HEK293 (cell line): ENCODE measurements around the gene POLR3GL.
A peak's percentile ranks its signal among the peaks of the same experiment; 100 is the strongest.

ENCODE experiments used
- GLIS2 ChIP-seq: fragments of 450-650 bp; formaldehyde crosslinking; IDR thresholded peaks from 2 replicates; pipeline ENCODE4 v1.5.1; 2016; ENCODE audit warnings: missing biosample characterization, missing genetic modification characterization
- IKZF3 ChIP-seq: fragments of 450-650 bp; IDR thresholded peaks from 2 replicates; pipeline ENCODE4 v1.5.0; 2018; ENCODE audit warnings: missing biosample characterization, mild to moderate bottlenecking, missing genetic modification characterization, moderate library complexity
- INSM2 ChIP-seq: fragments of 450-650 bp; formaldehyde crosslinking; IDR thresholded peaks from 2 replicates; pipeline ENCODE4 v1.5.1; 2016; ENCODE audit warnings: missing biosample characterization, missing genetic modification characterization
- KLF10 ChIP-seq: fragments of 450-650 bp; IDR thresholded peaks from 2 replicates; pipeline ENCODE4 v1.5.1; 2018; ENCODE audit warnings: missing biosample characterization, mild to moderate bottlenecking, missing genetic modification characterization
- REST ChIP-seq: fragments of 450-650 bp; formaldehyde crosslinking; IDR thresholded peaks from 2 replicates; pipeline ENCODE4 v1.5.1; 2016; ENCODE audit warnings: missing biosample characterization, missing genetic modification characterization
- SALL2 ChIP-seq: fragments of 450-650 bp; formaldehyde crosslinking; IDR thresholded peaks from 2 replicates; pipeline ENCODE4 v1.5.0; 2017; ENCODE audit warnings: missing biosample characterization, mild to moderate bottlenecking, missing genetic modification characterization, borderline replicate concordance
- ZBTB11 ChIP-seq: fragments of 450-650 bp; formaldehyde crosslinking; conservative IDR thresholded peaks from 2 replicates; pipeline ENCODE4 v1.5.1; 2016; ENCODE audit warnings: low read depth, missing biosample characterization, missing genetic modification characterization
- ZBTB26 ChIP-seq: fragments of 450-650 bp; formaldehyde crosslinking; optimal IDR thresholded peaks from 2 replicates; pipeline ENCODE3; 2016; ENCODE audit warnings: missing biosample characterization, mild to moderate bottlenecking, missing genetic modification characterization
- ZFP37 ChIP-seq: fragments of 450-650 bp; formaldehyde crosslinking; IDR thresholded peaks from 2 replicates; pipeline ENCODE4 v1.5.1; 2016; ENCODE audit warnings: missing biosample characterization, missing genetic modification characterization
- ZNF18 ChIP-seq: fragments of 450-650 bp; formaldehyde crosslinking; IDR thresholded peaks from 2 replicates; pipeline ENCODE4 v1.5.1; 2016; ENCODE audit warnings: missing biosample characterization, missing genetic modification characterization
- ZNF2 ChIP-seq: fragments of 450-650 bp; formaldehyde crosslinking; IDR thresholded peaks from 2 replicates; pipeline ENCODE4 v1.5.1; 2016; ENCODE audit warnings: missing biosample characterization, missing genetic modification characterization
- ZNF214 ChIP-seq: fragments of 450-650 bp; formaldehyde crosslinking; IDR thresholded peaks from 2 replicates; pipeline ENCODE4 v1.5.1; 2017; ENCODE audit warnings: missing biosample characterization, mild to moderate bottlenecking, missing genetic modification characterization, borderline replicate concordance
- ZNF426 ChIP-seq: fragments of 450-650 bp; formaldehyde crosslinking; IDR thresholded peaks from 2 replicates; pipeline ENCODE4 v1.5.1; 2017; ENCODE audit warnings: missing biosample characterization, missing genetic modification characterization, mild to moderate bottlenecking, inconsistent platforms, moderate library complexity
- ZNF501 ChIP-seq: fragments of 450-650 bp; formaldehyde crosslinking; IDR thresholded peaks from 2 replicates; pipeline ENCODE4 v1.5.1; 2016; ENCODE audit warnings: missing biosample characterization, missing genetic modification characterization
- ZNF558 ChIP-seq: fragments of 450-650 bp; formaldehyde crosslinking; IDR thresholded peaks from 2 replicates; pipeline ENCODE4 v1.5.1; 2016; ENCODE audit warnings: missing biosample characterization, missing genetic modification characterization
- ZNF600 ChIP-seq: fragments of 450-650 bp; formaldehyde crosslinking; IDR thresholded peaks from 2 replicates; pipeline ENCODE4 v1.5.1; 2016; ENCODE audit warnings: missing biosample characterization, missing genetic modification characterization
- ZNF610 ChIP-seq: fragments of 450-650 bp; formaldehyde crosslinking; IDR thresholded peaks from 2 replicates; pipeline ENCODE4 v1.5.1; 2016; ENCODE audit warnings: missing biosample characterization, missing genetic modification characterization, borderline replicate concordance
- ZNF623 ChIP-seq: fragments of 450-650 bp; formaldehyde crosslinking; IDR thresholded peaks from 2 replicates; pipeline ENCODE4 v1.5.1; 2016; ENCODE audit warnings: missing biosample characterization, missing genetic modification characterization
- ZNF664 ChIP-seq: fragments of 450-650 bp; formaldehyde crosslinking; IDR thresholded peaks from 2 replicates; pipeline ENCODE4 v1.5.1; 2016; ENCODE audit warnings: missing biosample characterization, missing genetic modification characterization
- ZNF704 ChIP-seq: fragments of 450-650 bp; formaldehyde crosslinking; IDR thresholded peaks from 2 replicates; pipeline ENCODE4 v1.5.1; 2016; ENCODE audit warnings: missing biosample characterization, missing genetic modification characterization
- ZNF785 ChIP-seq: fragments of 450-650 bp; formaldehyde crosslinking; IDR thresholded peaks from 2 replicates; pipeline ENCODE4 v1.5.1; 2016; ENCODE audit warnings: missing biosample characterization, missing genetic modification characterization
- ZNF837 ChIP-seq: fragments of 450-650 bp; formaldehyde crosslinking; IDR thresholded peaks from 2 replicates; pipeline ENCODE4 v1.5.1; 2016; ENCODE audit warnings: missing biosample characterization, missing genetic modification characterization
- ZSCAN16 ChIP-seq: fragments of 450-650 bp; formaldehyde crosslinking; IDR thresholded peaks from 2 replicates; pipeline ENCODE4 v1.5.1; 2016; ENCODE audit warnings: missing biosample characterization, missing genetic modification characterization
- ZSCAN5A ChIP-seq: fragments of 450-650 bp; formaldehyde crosslinking; IDR thresholded peaks from 2 replicates; pipeline ENCODE4 v1.5.1; 2016; ENCODE audit warnings: missing biosample characterization, missing genetic modification characterization

Gene POLR3GL

GRCh38 chr1:145962157-145963102 is 2.1 kb upstream of the POLR3GL start (continued):
- no peak for TF ChIP-seq REST (tag by site-specific recombination)
- no peak for TF ChIP-seq ZNF785 (tag by site-specific recombination)
- no peak for TF ChIP-seq ZNF704 (tag by site-specific recombination)
- TF ChIP-seq ZNF426, result no peak
- 0 out of 2 replicates have a peak, but pooled peaks have one; percentile 20 for TF ChIP-seq ZBTB11
- no peak for TF ChIP-seq ZNF623
- TF ChIP-seq ZNF837 (tag by site-specific recombination), result no peak
- TF ChIP-seq ZFP37, result no peak; the same call in 1 of the 2 replicates
- no peak for TF ChIP-seq KLF10 (tag by site-specific recombination)
- no peak for TF ChIP-seq SALL2
- no peak for TF ChIP-seq ZNF664 (tag by site-specific recombination)
- TF ChIP-seq ZSCAN5A, result no peak
- TF ChIP-seq IKZF3 (tag by site-specific recombination), result no peak; the same call in 1 of the 2 replicates
- 0 out of 2 replicates have a peak, but pooled peaks have one; percentile 11 for TF ChIP-seq INSM2 (tag by site-specific recombination)
- TF ChIP-seq ZNF610, result no peak
- TF ChIP-seq ZNF2, result peak; percentile 55; the same call in 1 of the 2 replicates
- TF ChIP-seq ZNF558 (tag by site-specific recombination), result no peak
- TF ChIP-seq ZNF501 (tag by site-specific recombination), result peak; percentile 33; the same call in 1 of the 2 replicates
- peak; percentile 61 for TF ChIP-seq GLIS2 (tag by site-specific recombination)
- no peak for TF ChIP-seq ZNF214 (tag by site-specific recombination)
- peak; percentile 27 for TF ChIP-seq ZBTB26 (tag by site-specific recombination)
- no peak for TF ChIP-seq ZNF18 (tag by site-specific recombination)
- peak; percentile 80 for TF ChIP-seq ZNF600 (tag by site-specific recombination)
- no peak for TF ChIP-seq ZSCAN16 (tag by site-specific recombination)
